Measurements from ENCODE around the gene ORM1.

ORM1 gene

DNA sequence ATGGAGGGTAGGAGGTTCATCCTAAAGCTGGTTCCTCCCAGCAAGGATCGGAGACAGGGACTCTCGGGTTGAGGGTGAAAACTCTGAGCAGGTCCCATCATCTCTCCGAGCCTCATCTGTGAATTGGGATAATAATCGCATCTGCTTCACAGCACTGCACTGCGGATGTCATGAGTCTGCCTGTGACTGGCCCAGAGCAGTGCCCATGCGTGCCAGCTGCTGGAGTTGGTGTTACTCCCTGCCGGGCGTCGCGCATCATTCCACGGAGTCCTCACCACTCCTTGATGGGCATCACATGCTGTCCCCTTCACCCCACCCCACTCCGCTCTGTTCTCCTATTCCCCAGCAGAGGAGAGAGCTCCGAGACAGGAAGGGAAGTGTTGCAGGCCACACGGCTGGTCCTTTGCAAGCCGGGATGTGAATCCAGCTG lies 35.1 kb upstream of the ORM1 start:
- no peak for DNase-seq

GRCh38 chr9:114288193-114289091 lies 34.5 kb upstream of the ORM1 start:
- DNase-seq: no peak

GRCh38 chr9:114289106-114289505 lies 33.8 kb upstream of the ORM1 start:
- DNase-seq: no peak

- DNase-seq: no peak
Measured at GRCh38 chr9:114289571-114290481, 33.1 kb upstream of the ORM1 start.

GRCh38 chr9:114290561-114290986 lies 32.3 kb upstream of the ORM1 start:
- DNase-seq: no peak

- peak; percentile 44 for DNase-seq
Measured at GRCh38 chr9:114291064-114291474, 31.8 kb upstream of the ORM1 start.

GRCh38 chr9:114291886-114292590 lies 30.9 kb upstream of the ORM1 start:
- no peak for DNase-seq

DNA sequence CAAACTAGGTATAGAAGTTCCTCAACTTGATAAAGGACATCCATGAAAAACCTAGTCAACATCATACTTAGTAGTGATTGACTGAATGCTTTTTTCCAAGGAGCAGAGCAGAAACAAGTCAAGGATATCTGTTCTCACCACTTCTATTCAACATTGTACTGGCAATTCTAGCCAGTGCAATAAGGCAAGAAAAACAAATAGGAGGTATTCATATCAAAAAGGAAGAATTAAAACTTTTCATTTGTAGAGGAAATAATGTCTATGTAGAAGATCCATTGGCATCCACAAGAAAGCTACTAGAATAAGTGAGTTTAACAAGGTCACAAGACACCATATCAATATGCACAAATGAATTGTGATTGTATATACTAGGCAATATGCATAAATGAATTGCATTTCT lies 28.2 kb upstream of the ORM1 start:
- no peak for DNase-seq

DNA sequence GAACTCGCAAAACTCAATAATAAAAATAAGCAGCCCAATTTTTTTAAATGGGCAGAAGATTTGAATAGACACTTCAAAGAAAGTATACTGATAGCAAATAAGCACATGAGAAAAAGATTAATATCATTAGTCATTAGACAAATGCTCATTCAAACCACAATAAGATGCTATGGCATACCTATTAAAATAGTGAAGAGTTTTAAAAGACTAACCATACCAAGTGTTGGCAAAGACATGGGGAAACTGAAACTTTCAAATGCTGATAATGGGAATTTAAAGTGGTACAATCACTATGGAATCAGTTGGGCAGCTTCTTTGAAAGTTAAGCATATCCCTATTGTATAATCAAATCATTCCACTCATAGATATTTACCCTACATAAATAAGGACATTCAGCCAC lies 26.6 kb upstream of the ORM1 start:
- no peak for DNase-seq

GRCh38 chr9:114299286-114300152 lies 23.4 kb upstream of the ORM1 start:
- DNase-seq: no peak

DNA sequence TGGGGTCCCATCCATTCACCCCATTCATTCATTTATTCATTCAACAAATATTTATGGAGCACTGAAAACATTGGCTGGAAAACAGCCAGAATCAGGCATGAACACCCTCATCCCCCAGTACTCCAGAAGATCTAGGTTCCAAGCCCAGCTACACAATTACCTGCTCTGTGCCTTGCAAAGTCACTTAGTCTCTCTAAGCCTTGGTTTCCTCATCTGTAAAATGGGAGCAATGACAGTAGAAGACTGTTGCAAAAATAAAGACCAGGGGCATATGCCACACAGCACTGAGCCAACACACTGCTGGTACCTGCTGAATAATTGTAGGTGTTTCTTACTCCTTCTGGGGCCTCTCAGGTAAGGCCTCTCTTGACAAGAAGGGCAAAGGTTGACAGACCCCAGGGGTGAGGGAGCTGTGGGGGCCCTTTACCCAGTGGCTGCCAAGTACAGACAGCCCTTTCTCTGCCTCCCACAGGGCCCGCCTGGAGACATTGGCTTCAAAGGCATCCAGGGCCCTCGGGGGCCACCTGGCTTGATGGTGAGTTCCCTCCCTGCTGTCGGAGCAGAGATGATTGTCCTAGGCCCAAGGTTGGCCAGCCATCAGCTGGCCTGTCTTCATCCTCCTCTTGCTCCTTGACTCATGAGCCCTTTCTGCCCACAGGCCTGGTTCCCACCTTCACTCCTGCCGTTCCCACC lies 22.6 kb upstream of the ORM1 start:
- no peak for DNase-seq

GRCh38 chr9:114300846-114301797 lies 21.8 kb upstream of the ORM1 start:
- DNase-seq: no peak

DNA sequence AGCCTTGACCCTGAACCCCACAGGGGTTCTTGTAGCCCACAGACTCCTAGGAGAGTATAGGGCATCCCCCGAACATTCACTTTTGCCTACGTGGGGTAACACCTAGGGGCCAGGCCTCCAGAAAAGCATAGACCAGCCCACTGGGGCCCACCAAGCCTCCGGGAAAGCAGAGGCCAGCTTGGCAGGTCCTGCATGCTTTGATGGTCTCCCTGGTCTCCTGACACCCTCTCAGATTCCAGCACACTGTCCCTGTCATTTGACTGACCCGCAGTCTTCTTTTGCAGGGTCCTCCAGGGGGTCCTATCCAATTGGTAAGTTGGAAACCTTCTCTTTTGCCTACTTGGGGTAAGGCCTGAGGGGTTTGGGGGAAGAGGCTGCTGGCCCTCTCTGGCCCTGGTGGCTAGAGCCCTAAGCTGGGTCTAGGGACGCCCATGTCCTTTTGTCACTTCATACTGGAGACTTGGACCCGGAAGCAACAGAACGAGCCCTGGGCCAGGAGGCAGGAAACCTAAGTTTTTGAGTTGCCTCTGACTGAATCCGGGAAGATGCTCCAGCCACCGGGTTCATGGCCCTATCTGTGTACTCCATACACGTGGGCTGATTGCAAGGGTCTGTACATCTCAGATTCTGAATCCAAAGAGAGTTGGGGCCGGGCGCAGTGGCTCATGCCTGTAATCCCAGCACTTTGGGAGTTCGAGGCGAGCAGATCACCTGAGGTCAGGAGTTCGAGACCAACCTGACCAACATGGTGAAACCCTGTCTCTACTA lies 20.9 kb upstream of the ORM1 start:
- DNase-seq: no peak

- DNase-seq: no peak
Measured at GRCh38 chr9:114302727-114303126, 20.2 kb upstream of the ORM1 start.

DNA sequence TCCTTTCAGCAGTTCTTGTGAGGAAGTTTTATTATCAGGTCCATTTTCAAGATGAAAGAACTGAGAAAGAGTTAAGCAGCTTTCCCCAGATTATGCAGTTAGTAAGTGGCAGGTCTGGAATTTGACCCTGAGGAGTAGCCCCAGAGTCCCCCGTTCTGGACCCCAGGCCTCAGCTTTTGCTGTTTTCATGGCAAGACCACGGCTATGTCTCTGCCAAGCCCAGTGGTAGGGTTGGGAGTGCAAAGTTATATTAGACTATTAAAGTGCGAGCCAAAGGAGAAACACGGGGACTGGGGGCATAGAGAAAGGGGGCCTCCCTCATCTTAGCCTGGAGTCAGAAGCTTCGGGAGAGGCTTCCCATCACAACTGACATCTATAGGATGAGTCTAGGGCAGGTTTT lies 19.3 kb upstream of the ORM1 start:
- no peak for DNase-seq

DNA sequence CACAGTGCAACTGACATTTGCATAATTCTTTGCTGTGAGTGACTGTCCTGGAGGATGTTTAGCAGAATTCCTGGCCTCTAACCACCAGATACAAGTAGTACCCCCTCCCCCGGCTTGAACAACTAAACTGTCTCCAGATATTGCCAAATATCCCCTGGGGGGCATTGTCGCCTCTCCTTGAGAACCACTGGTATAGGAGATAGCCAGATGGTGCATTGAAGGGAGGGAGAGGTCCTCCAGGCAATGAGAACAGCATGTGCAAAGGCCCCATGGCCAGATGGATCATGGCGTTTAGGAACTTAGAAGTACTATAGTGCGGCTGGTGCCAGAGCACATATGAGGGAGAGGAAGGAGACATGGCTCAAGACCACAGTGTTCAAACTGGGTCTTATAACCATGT lies 18.9 kb upstream of the ORM1 start:
- DNase-seq: no peak

- no peak for DNase-seq
Measured at GRCh38 chr9:114304416-114305188, 18.3 kb upstream of the ORM1 start.

DNA sequence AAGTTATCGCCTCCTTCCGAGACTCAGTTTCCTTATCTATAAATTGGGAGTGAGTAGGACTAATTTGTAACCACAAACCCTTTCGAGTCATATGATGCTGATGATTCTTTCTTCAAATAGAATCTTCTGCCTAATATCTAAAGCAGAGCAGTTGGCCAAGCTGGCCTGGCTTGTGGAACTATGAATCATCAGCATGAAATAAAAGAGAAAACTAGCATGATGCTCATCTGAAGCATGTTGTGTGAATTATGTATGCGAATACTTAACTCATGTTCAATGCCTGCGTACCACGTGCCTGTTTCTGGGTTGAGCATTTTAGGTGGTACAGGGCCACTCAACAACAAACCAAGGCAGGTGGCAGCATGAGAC lies 15.0 kb upstream of the ORM1 start:
- no peak for DNase-seq

All from activated effector memory CD4-positive, alpha-beta T cell treated with Interleukin-2 at 50 U/mL for 16 hours (primary cell).